Effector memory CD4-positive, alpha-beta T cell (primary cell): ENCODE data around the gene VCY1B.
"Not testable (repeated sequence)": the region's sequence is repeated elsewhere in the genome, so short reads cannot be mapped to it uniquely, and the experiment has no call there.

Experiments used
- DNase-seq, 3 donors: peaks; one replicate each; pipeline ENCODE4 v3.0.0-alpha.2; 2020
- H3K27ac ChIP-seq: 2 replicates; pipeline ENCODE4 v1.7.0; 2013; ENCODE audit warnings: mild to moderate bottlenecking, low read length, moderate library complexity; ENCODE audit not compliant: insufficient read depth, poor library complexity, severe bottlenecking
- H3K27me3 ChIP-seq: replicated peaks from 2 replicates; pipeline ENCODE4 v1.7.0; 2013; ENCODE audit warnings: mild to moderate bottlenecking, low read length; ENCODE audit not compliant: insufficient read depth, control insufficient read depth, poor library complexity, severe bottlenecking
- H3K36me3 ChIP-seq: 2 replicates; pipeline ENCODE4 v1.7.0; 2013; ENCODE audit warnings: mild to moderate bottlenecking, low read length, moderate library complexity; ENCODE audit not compliant: control insufficient read depth, insufficient read depth
- H3K4me1 ChIP-seq: 2 replicates; pipeline ENCODE4 v1.7.0; 2013; ENCODE audit warnings: low read length, mild to moderate bottlenecking; ENCODE audit not compliant: control insufficient read depth, insufficient read depth, poor library complexity, severe bottlenecking
- H3K4me3 ChIP-seq: 2 replicates; pipeline ENCODE4 v1.7.0; 2013; ENCODE audit warnings: low read length, low read depth, mild to moderate bottlenecking; ENCODE audit not compliant: insufficient read depth, poor library complexity, severe bottlenecking
- H3K9me3 ChIP-seq: 2 replicates; pipeline ENCODE4 v1.7.0; 2013; ENCODE audit warnings: mild to moderate bottlenecking, low read length, moderate library complexity; ENCODE audit not compliant: control insufficient read depth
- total RNA-seq, 3 donors: gene quantifications; one replicate each; lab custom pipeline; 2026; lab: John Stamatoyannopoulos, UW

Gene VCY1B
- 0 reads per million in 3 donors for total RNA-seq

DNA sequence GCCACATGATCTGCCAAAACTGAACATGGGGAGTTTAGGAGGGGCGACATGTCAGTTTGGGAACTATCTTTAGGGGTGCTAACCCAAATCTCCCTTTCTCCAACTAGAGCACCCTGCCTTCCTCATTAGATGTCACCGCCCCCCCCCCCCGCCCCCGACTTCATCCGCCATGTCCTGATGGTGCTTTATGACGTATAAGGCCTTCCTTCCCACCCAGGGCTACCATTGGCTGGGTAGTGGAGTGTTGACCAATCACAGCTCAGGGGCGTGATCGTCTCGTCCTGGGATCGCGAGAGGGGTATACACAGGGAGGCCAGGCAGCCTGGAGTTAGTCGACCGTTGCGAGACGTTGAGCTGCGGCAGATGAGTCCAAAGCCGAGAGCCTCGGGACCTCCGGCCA, at the start of gene VCY1B:
TSS of gene VCY1B (plus strand) at position 301 of the 400 bp plus-strand sequence. CDS start at position 364, 63 bp downstream.
- not testable (repeated sequence) for H3K27ac ChIP-seq, H3K27me3 ChIP-seq, H3K4me3 ChIP-seq, DNase-seq, H3K36me3 ChIP-seq, H3K9me3 ChIP-seq, H3K4me1 ChIP-seq

DNA sequence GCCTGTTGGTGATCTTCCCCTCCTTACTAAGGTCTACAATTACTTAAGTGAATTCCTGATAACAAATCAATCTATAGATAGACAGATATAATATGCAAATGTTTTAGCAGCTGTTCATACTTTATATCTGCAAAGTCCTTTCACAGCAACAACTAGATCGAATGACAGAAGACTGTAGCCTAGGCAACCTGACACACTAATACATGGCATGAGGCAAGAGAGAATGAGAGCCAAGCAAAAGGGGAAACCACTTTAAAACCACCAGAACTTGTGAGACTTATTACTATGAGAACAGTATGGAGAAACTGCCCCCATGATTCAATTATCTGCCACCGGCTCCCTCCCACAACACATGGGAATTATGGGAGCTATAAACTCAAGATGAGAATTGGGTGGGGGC, 44.1 kb upstream of the VCY1B start:
- H3K4me1 ChIP-seq, H3K27me3 ChIP-seq, H3K4me3 ChIP-seq, DNase-seq, H3K9me3 ChIP-seq, H3K27ac ChIP-seq, H3K36me3 ChIP-seq: not testable (repeated sequence)

DNA sequence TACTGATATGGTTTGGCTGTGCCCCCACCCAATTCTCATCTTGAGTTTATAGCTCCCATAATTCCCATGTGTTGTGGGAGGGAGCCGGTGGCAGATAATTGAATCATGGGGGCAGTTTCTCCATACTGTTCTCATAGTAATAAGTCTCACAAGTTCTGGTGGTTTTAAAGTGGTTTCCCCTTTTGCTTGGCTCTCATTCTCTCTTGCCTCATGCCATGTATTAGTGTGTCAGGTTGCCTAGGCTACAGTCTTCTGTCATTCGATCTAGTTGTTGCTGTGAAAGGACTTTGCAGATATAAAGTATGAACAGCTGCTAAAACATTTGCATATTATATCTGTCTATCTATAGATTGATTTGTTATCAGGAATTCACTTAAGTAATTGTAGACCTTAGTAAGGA, 25.6 kb upstream of the VCY1B start:
- not testable (repeated sequence) for H3K9me3 ChIP-seq, H3K4me3 ChIP-seq, DNase-seq, H3K27ac ChIP-seq, H3K4me1 ChIP-seq, H3K36me3 ChIP-seq, H3K27me3 ChIP-seq

DNA sequence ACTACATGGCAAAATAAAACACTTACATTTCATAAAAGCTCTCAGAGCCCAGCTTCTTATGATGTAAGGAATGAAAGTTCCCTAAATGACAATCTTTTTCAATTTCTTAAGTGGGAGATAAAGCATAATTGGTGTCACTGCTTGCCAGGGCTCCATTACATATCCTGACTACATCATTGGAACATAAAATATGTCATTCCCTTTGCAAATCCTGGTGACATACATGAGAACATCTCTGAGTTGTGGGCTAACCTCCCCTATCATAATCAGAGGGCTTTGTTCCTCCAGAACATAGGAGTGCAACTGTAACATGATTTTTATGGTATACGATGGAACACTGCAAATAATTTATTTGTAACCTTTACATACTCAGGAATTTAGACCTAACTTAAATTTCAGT, 29.9 kb downstream of the VCY1B start:
- Histone ChIP-seq H3K4me3 (no peak overlapping the region), H3K27me3 (no peaks in the 10 kb centered on the region), H3K27ac (no peak overlapping the region), H3K9me3 (no peaks in the 10 kb centered on the region), H3K36me3 (no peaks in the 10 kb centered on the region), H3K4me1 (no peaks in the 10 kb centered on the region)
- no peak for DNase-seq
